NOMO-1 treated with dmso at 0.1 percent for 144 hours (cell line): ENCODE measurements around the gene ADH5.
"Not testable (repeated sequence)": the region's sequence is repeated elsewhere in the genome, so short reads cannot be mapped to it uniquely, and the experiment has no call there.

Experiments
- DNase-seq: peaks from one replicate; lab custom pipeline; 2025; ENCODE audit not compliant: unreplicated experiment; lab: John Stamatoyannopoulos, UW

Gene ADH5

GRCh38 chr4:99088023-99088449, 552 bp downstream of the ADH5 start:
- peak; percentile 8 for DNase-seq

- no peak for DNase-seq
Measured at GRCh38 chr4:99084595-99084994, 4.0 kb downstream of the ADH5 start.

GRCh38 chr4:99082192-99082591, 6.4 kb downstream of the ADH5 start:
- DNase-seq: no peak

- not testable (repeated sequence) for DNase-seq
Measured at GRCh38 chr4:99080869-99081268, 7.7 kb downstream of the ADH5 start.

- no peak for DNase-seq
Measured at GRCh38 chr4:99079625-99080295, 8.8 kb downstream of the ADH5 start.

GRCh38 chr4:99078931-99079624, 9.5 kb downstream of the ADH5 start:
- DNase-seq: no peak

- no peak for DNase-seq
Measured at GRCh38 chr4:99078336-99078735, 10.3 kb downstream of the ADH5 start.

- DNase-seq: no peak
Measured at GRCh38 chr4:99077177-99077576, 11.4 kb downstream of the ADH5 start.

GRCh38 chr4:99076292-99076976, 12.2 kb downstream of the ADH5 start:
- DNase-seq: no peak

- DNase-seq: no peak
Measured at GRCh38 chr4:99074816-99075215, 13.8 kb downstream of the ADH5 start.

- no peak for DNase-seq
Measured at GRCh38 chr4:99071159-99071558, 17.4 kb downstream of the ADH5 start.

- DNase-seq: no peak
Measured at GRCh38 chr4:99067617-99068016, 21.0 kb downstream of the ADH5 start.

- not testable (repeated sequence) for DNase-seq
Measured at GRCh38 chr4:99065521-99065920, 23.1 kb downstream of the ADH5 start.

- no peak for DNase-seq
Measured at GRCh38 chr4:99062120-99062519, 26.5 kb downstream of the ADH5 start.

GRCh38 chr4:99061048-99061700, 27.4 kb downstream of the ADH5 start:
- no peak for DNase-seq

GRCh38 chr4:99059550-99059949, 29.0 kb downstream of the ADH5 start:
- no peak for DNase-seq

GRCh38 chr4:99058228-99058627, 30.4 kb downstream of the ADH5 start:
- no peak for DNase-seq

GRCh38 chr4:99054428-99054994, 34.1 kb downstream of the ADH5 start:
- DNase-seq: no peak

- DNase-seq: no peak
Measured at GRCh38 chr4:99052902-99053301, 35.7 kb downstream of the ADH5 start.

- DNase-seq: no peak
Measured at GRCh38 chr4:99047710-99048109, 40.9 kb downstream of the ADH5 start.

GRCh38 chr4:99043346-99043745, 45.2 kb downstream of the ADH5 start:
- no peak for DNase-seq
